HG03039 (cell line): ENCODE results near the gene LPIN1.

Experiments used
- ATAC-seq: cut with Tn5 transposase; IDR thresholded peaks from one replicate; pipeline ENCODE4 v1.9.1; 2021; ENCODE audit warnings: mild to moderate bottlenecking, moderate library complexity; ENCODE audit not compliant: unreplicated experiment

Gene LPIN1

DNA sequence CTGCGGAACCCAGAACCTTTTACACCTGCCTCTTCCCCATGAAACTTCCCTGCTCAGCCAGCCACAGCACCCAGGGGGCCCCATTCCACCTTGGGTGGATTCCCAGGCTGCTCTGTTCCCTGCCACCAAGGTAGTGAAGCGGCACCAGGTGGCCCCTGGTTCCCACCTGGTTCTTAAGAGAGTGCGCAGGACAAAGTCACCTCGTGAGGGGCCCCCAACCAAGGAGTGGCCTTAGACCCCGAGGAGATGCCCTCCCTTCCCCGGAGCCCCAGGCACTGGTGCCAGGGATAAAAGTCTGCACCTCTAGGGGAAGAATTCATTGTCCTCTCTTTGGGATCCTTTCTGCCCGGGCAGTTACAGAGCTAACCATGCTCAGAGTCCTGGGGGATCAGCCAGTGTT lies 3.1 kb upstream of the LPIN1 start:
- ATAC-seq = no peak

DNA sequence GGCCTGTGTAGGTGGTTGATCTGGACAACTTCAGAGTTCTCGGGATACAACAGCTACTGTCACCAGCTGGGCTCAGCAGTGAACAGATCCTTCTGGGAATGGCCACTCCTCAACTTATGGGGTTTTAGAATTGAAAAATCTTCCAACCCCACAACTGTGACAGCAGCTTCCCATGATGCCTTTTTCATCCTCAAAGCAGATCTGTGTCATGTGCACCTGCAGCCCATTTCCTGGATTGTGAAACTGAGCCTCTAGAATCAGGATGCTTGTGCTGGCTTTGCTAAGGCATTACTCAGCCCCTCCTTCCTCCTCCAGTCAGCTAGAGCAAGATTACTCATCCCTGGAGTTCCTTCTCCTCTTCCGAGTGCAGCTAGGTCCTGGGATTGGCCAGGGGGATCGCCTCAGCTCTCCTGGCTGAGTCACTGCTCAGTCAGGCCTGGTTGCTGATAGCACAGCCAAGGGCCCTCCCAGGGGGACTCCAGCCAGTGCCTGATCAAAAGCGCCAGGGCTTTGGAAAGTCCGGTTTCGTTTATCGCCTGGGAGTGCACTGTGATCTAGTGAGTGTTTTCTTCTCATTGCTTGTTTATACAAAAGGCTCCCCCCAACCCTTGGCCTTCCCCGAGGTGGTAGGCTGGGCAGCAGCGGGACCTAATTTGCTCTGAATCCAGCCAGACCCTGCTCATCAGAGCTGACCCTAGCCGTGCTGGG lies 2.4 kb upstream of the LPIN1 start:
- ATAC-seq = peak; percentile 66

DNA sequence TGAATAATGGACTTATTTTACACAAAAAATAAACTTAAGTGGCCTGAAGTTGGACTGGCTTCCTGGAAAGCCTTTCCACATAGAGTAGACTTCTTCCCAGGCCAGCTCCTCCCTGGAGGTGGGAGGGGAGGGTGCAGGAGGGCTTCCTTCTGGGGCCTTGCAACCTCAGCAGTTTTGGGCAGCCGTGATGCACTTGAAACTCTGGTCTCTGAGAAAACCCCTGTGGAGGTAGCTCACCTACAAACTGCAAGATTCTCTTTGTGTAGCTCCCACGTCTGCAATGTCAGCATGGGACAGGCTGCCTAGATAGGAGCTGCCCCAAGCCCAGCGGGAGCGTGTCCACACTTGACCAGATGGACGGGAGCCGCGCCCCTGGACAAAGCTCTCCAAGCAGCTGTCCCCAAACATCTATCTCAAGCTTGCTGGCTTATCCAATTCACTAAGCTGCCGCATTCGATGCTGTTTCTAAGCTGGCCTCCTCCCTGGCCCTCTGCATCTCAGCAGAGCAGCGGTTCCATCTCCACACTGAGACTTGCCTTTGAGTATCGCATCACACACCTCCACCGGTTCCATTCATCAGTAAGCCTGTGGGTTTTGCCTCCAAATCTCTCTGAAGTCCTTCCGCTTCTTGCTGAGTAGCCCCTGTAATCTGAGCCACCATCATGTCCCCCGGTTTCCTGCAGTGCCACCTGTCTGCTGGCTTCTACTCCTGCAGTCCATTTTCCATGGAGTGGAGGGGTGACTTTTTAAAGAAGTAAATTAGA lies 1.6 kb upstream of the LPIN1 start:
- ATAC-seq = no peak

DNA sequence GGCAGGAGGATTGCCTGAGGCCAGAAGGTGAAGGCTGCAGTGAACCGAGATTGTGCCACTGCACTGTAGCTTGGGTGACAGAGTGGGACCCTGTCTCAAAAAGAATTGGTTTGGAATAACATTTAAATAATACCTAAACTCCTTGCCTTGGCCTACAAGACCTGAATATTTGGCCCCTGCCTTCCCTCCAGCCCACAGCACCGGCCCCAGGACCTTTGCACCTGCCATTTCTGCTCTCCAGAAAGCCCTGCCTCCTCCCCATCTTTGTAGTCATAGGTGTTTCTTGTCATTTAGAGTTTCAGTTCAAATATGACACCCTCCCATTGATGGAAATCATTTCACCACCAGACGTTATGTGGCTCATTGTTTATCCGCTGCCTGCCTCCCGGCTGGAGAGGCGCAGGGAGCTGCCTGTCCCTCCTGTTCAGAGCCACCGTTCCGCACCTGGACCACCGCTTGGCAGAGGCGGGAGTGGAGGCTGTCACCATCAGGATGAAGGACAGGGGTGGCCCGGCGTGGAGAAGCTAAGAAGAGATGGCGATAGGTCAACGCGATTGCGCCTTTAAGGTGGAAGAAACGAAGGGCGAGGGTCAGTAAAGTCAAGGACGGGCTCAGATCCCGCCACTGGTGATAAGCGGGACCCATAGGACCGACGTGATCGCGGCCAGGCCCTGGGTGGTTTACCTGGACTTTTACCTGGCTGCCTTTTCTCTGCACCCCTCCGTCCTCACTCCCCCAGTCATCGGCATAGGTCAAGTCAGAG lies 638 bp upstream of the LPIN1 start:
- no peak for ATAC-seq

DNA sequence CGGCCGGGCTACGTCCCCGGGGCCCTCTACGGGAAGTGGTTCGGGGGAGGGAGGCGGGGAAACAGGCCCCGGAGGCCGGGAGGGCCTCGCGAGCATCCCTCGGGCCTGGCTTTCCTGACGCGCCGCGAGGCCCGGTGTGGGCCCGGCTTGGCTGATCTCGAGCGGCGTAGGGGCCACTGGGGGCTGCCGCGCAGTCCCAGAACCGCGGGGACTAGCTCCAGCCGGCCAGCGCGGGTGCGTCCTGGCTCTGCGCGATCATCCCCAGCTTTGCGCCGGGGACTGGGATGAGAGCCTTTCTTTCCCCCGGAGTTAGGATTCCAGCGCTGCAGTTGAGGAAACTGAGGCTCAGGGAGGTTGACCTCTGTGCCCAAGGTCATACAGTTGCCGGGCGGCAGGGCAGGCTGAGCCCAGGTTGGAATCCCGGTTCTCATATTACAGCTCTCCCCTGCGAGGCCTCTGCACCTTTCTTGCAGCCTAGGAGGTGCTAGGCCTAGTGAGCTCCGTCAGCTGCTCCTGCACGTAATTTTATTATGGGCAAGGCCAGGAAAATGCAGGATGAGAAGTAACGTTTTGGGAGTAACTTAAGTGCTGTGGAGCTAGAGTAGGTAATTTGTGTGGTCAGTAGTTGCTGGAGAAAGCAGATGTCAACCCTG lies 501 bp downstream of the LPIN1 start:
- ATAC-seq = peak; percentile 10

DNA sequence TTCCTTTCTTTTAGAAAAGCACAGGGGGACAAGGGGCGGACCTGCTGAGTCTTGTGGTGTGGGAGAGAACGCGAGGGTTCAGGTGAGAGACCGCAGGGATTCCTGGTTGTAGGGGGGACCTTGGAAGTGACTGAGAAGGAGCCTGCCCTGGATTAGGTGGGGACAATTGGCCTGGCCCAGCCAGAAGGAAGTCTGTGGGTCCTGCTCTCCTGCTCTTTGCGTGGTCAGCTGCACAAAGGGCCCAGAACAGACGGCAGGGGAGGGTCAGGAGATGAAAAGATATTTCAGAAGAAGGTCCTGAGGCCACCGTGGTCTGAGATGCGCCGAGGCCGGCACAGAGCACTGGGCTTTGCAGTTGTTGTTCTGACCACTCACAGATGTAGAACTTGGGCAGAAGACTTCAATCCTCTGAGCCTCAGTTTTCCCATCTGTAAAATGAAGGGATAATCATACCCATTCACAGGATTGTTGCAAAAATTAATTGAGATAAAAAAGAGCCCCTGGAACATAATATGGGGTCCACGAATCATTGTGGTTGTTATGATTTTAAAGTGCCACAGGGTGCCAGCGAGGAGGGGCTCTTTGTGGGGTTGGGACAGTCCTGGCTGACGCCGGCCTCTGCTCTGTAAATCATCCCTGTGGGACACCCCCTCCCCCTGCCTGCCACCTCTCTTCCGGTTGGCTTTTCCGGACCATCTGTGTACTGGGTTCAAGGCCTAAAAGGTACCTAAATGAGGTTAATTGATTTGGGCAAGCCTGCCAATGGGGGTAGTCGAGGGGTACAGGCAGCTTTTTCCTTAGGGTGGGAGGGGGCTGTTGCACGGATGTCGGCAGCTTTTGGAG lies 1.8 kb downstream of the LPIN1 start:
- ATAC-seq = no peak

DNA sequence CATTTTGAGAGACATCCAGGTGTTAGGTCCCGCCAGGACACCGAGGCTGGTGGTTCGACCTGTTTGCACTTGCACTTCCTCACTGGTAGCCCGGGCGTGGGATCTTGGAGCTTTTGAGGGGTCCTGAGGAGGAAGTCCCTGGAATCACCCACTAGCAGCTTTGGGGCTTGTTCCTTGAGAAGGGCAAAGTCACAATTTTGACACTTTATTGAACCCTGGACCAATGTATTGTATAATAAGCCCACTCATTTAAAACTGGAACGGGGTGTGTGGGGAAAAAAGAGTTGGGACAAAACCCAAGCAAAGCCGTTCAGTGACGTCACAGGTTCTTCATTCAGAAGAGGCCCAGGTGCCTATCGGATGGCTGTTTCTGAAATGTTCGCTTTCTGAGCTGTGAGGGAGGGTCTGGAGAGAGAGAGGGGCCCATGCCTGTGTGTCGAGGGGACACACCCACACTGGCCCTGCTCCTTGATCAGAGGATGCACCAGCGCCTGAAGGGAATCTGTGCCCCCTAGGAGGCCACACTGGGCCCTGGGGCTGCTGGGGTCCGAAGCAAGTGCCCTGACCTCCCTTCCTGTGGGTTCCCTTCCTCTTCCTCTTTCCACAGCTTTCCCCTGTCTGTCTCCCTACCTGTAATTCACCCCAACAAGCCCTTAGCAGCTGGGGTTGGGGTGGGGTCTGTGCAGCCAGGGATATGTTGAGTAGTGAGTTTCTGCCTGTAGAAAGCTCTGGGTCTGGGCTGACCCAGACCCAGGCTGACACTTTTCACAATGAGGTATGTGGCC lies 2.6 kb downstream of the LPIN1 start:
- ATAC-seq = no peak

DNA sequence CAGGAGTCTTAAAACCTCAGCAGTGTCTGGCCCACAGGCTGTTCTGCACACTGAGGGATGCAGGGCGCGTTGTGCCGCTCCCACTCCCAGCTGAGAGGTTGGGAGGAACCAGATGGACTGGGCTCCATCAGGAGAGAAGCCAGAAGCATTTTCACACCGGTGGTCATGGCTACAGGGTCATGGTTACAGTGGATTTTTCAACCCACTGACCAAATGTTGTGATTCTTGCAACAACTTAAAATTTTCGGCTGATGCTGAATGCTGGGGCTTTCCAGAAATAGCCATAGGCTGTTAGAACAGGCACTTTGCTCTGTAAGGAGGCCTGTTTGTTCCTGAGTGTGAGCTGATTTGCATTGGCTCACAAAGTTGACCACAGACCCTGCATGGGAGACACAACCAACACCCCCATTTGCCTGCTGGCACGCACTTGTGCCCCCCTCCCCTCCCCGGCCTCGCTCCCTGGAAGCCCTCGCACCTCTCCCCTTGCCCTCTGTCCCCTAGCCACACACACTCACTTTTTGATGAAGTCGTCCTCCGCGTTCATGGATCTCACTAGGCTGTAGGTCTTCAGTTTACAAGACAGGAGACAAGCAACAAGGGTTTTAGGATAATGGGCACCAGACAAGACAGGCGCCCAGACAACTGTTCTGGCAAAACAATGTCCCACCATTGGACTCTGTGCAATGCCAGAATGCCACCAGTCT lies 3.4 kb downstream of the LPIN1 start:
- no peak for ATAC-seq

DNA sequence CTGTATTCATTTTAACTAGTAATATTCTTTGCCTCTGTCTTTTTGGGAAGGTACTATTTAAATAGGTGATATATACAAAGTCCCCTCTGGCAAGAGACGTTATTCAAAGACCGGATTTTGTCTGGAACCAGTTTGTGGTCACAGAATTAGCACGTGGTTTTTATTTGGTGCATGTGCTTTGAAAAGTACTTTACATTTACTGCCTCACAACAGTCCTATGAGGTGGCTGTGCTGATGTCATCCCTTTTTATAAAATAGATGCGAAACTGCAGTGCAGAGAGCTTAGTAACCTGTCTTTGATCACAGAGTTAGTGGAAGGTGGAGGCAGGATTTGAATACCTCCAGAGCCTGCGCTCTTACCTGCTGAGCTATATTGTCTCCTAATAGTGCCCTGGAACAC lies 4.0 kb downstream of the LPIN1 start:
- ATAC-seq = peak; percentile 32

DNA sequence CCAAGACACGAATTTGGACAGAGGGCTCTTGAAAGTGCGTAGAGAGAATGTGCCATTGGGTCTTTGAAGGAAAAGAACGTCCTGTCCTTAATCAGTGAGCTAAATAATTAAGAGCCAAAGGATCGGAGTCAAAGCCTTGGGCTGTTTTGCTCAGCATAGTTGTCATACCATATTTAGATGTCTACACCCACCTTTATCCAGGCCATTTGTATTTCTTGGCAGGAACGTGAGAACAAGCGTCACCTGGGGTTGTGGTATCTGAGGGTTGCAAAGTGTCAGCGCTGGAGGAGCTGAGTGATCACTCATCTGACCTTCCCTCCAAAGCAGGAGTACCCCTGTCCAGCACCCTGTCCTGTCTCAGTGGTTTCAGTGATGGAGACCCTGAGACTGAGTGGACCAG lies 4.5 kb downstream of the LPIN1 start:
- ATAC-seq = no peak

DNA sequence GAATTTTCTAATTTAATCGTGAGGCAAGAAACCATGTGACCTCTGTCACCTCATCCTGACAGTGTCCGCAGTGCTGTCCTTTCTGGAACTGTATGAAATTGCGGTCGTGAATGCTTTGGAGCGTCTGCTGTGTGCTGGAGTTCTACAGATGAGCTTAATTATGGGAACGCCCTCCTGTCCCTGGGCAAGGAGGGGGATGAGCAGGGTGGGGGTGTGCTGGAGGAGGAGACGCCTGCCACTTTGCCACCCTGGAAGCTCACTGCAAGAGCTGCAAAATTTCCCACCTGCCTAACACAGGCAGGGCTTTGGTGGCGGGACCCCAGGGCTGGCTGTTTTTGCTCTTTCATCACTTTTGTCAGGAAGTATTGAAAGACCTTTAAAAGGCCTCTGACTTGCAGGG lies 6.5 kb downstream of the LPIN1 start:
- ATAC-seq = no peak

DNA sequence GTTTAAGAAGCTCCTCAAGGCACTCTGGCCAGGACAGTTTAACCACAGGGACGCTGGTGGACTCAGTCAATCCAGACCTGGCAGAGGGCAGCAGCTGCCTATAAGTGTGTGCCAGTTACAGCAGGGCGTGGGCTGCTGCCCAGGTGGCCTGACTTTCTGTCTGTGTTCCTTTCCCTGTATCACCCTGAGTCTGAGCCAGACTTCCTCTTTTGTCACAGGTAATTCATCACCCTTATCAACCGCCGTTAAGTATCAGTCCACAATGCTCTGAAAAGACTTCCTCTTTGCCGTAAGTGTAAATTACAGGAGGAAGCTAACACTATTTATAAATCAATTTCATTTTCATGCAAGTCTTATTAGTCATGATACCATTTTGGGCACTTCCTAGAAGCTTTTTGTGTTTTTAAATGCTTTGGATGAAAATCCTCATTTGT lies 7.0 kb downstream of the LPIN1 start:
- peak; percentile 58 for ATAC-seq

DNA sequence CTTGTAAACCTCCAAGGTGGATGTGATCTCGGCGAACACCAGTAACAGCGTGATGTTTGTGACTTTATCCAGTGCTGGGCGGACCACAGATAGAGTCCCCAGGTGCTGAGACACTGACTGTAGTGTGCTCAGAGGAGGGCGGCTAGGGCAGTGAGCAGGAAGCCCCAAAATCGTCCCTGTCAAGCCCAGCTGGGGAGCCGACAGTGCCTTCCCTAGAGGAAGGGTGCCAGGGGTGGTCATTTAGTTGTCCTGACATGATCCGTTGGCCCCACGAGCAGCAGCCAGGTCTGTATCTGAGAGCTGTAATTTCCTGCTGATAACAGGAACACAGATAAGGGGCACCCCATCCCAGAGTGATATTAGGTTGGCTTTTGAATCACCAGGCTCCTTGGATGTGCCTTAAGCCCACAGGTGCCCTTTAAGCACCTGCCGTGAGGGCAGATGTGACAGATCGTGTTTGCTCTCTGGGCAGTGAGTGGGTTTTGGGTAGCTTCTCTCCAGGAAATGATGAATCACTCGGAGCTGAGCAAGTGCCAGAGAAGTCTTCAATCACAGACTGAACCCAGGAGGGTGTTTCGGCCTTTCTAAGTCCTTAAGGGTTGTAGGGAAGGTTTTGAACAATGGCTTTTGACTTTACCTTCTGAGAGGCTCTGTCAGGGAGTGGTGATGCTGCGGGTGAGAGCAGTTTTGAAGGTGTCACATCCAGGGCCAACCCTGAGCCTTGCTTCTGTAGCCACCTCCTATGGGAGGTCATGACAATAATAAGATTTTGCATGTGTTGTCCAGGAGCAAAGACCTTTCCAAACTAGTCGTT lies 7.7 kb downstream of the LPIN1 start:
- peak; percentile 22 for ATAC-seq

DNA sequence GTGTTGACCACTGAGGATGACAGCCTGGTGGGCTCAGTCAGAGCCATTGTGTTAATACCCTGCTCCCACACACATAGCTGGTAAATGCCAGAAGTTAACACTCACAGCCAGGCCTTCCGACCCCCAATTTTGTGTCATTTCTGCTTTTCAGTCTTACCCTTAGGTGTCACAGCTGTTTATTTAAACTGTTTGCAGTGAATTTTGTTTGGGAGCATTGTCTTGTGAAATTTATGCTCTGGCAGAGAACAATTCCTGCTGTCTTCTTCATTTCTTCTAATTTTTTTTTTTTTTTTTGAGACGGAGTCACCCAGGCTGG lies 8.2 kb downstream of the LPIN1 start:
- no peak for ATAC-seq

DNA sequence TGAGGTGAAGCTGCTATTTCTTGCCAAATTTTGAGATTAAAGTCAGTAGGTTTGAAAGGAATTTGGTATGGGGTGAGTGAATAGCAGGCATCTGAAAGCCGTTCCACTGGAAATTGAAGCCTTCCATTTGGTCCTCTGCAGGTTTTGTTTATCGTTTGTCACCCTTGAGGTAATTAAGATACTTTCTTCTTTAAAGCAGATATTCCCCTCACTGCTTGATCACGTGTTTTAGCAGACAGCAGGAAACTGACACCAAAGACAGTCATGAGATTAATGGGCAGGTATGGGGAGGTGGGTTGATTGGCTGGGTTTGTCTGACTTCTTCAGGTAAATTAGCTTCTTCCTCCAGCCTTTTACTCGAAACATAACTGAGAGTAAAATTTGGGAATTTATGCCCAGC lies 10.7 kb downstream of the LPIN1 start:
- ATAC-seq = no peak

DNA sequence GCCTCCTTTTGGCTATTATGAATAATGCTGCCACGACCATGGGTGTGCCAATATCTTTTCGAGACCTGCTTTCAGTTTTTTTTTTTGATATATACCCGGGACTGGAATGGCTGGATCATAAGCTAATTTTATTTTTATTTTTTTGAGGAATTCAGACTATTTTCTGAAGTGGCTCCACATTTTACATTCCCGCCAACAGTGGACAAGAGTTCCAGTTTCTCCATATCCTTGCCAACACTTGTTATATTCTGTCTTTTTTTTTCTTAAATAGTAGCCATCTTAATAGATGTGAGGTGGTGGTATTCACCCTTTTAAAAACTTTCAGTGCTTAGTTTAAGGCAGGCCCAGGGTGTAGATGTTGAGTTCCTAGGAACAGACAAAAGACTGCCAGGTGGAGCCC lies 11.8 kb downstream of the LPIN1 start:
- no peak for ATAC-seq

DNA sequence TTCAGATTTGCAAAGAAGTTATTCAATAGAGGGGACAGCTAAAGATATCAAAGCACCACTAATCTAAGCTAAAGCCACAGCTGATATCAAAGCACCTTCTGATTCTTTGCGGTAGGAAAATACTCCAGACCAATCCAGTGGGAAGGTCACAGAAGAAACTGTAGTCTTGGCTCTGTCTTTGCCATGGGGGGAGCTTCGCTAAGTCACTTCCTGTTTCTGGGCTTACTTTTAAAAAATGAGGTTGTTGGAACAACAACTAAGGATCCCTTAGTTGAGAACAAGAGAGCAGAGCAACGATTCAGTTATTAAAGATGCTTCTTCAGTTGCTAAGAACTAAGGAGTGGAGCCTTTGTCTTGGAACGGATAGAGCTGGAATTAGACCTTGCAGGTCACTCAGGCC lies 12.2 kb downstream of the LPIN1 start:
- no peak for ATAC-seq
